NCI-H2227 treated with DMSO at 0.1 percent for 48 hours (cell line): ENCODE data around the gene ITGB1BP1.

Experiments used
- DNase-seq: peaks from one replicate; lab custom pipeline; 2025; lab: John Stamatoyannopoulos, UW

Gene ITGB1BP1

GRCh38 chr2:9423100-9423921 is at the start of gene ITGB1BP1, which contains the start of gene CPSF3:
ITGB1BP1 (minus strand) TSS chr2:9423528; CDS start chr2:9418697, 4,831 bp downstream.
CPSF3 (plus strand) TSS chr2:9423654; CDS start chr2:9423774, 120 bp downstream.
- DNase-seq: peak; percentile 96

GRCh38 chr2:9472511-9472910 is 49.2 kb upstream of the ITGB1BP1 start:
- no peak for DNase-seq

- DNase-seq: no peak
Observed at GRCh38 chr2:9471206-9471605, 47.9 kb upstream of the ITGB1BP1 start.

GRCh38 chr2:9467687-9468086 is 44.4 kb upstream of the ITGB1BP1 start:
- no peak for DNase-seq

GRCh38 chr2:9466147-9466683 is 42.9 kb upstream of the ITGB1BP1 start:
- DNase-seq: no peak

GRCh38 chr2:9465170-9465569 is 41.8 kb upstream of the ITGB1BP1 start:
- no peak for DNase-seq

- no peak for DNase-seq
Observed at GRCh38 chr2:9463698-9464034, 40.3 kb upstream of the ITGB1BP1 start.

- DNase-seq: no peak
Observed at GRCh38 chr2:9462886-9463697, 39.8 kb upstream of the ITGB1BP1 start.

- DNase-seq: no peak
Observed at GRCh38 chr2:9462313-9462712, 39.0 kb upstream of the ITGB1BP1 start.

- no peak for DNase-seq
Observed at GRCh38 chr2:9461079-9461478, 37.8 kb upstream of the ITGB1BP1 start.

GRCh38 chr2:9460441-9461017 is 37.2 kb upstream of the ITGB1BP1 start:
- no peak for DNase-seq

GRCh38 chr2:9451231-9451630 is 27.9 kb upstream of the ITGB1BP1 start:
- no peak for DNase-seq

- DNase-seq: no peak
Observed at GRCh38 chr2:9445089-9445488, 21.8 kb upstream of the ITGB1BP1 start.

GRCh38 chr2:9443526-9443925 is 20.2 kb upstream of the ITGB1BP1 start:
- no peak for DNase-seq

- DNase-seq: no peak
Observed at GRCh38 chr2:9441556-9441955, 18.2 kb upstream of the ITGB1BP1 start.

- DNase-seq: no peak
Observed at GRCh38 chr2:9440058-9440727, 16.9 kb upstream of the ITGB1BP1 start.

- no peak for DNase-seq
Observed at GRCh38 chr2:9439536-9439935, 16.2 kb upstream of the ITGB1BP1 start.

GRCh38 chr2:9434489-9434888 is 11.2 kb upstream of the ITGB1BP1 start:
- DNase-seq: no peak

- DNase-seq: no peak
Observed at GRCh38 chr2:9430316-9431293, 7.3 kb upstream of the ITGB1BP1 start.

GRCh38 chr2:9428965-9429577 is 5.7 kb upstream of the ITGB1BP1 start:
- no peak for DNase-seq
